Right cardiac atrium (tissue), 5 donors: Measurements from ENCODE around the gene PACSIN1. TPM values are rescaled to one million over a fixed set of nuclear protein-coding genes. Genes with fewer than 3 reads are reported as not detected.

Experiments used
- ATAC-seq, 2 donors: fragments of 200-7000 bp; cut with Tn5 transposase; one replicate each; pipeline versions ENCODE4 v1.8.0 to v1.9.1; 2020; ENCODE audit warnings: moderate library complexity in 2 of 2, mild to moderate bottlenecking in 1 of 2
- DNase-seq, 3 donors: peaks; one replicate each; pipeline ENCODE4 v3.0.0-alpha.2; 2020
- H3K27ac ChIP-seq: one replicate; pipeline ENCODE4 v1.5.1; 2013; ENCODE audit warnings: mild to moderate bottlenecking, low read length, control low read depth, moderate library complexity
- H3K27me3 ChIP-seq: one replicate; pipeline ENCODE4 v1.6.1; 2013; ENCODE audit not compliant: control insufficient read depth, insufficient read depth
- H3K4me1 ChIP-seq: one replicate; pipeline ENCODE4 v1.6.1; 2013; ENCODE audit warnings: low read length; ENCODE audit not compliant: control insufficient read depth, insufficient read depth
- H3K4me3 ChIP-seq: one replicate; pipeline ENCODE4 v1.5.1; 2013; ENCODE audit warnings: low read length, control low read depth
- H3K9me3 ChIP-seq: one replicate; pipeline ENCODE4 v1.6.1; 2013; ENCODE audit warnings: low read length; ENCODE audit not compliant: control insufficient read depth
- WGBS: extraction: QIAGEN DNeasy Blood & Tissue Kit; methylation state at CpG from one replicate; pipeline ENCODE4 v1.1.7; 2013; 5-methylcytosine and 5-hydroxymethylcytosine counted together
- intact Hi-C, 4 donors: fragments of 100-400 bp; cut with DNase I; formaldehyde crosslinking; loops; one replicate each; pipeline versions ENCODE4 v1.11.0 to v1.14.0; 2022 to 2023
- polyA plus RNA-seq: library from polyadenylated mRNA; stranded (reverse); fragments of 200-250 nt; gene quantifications from one replicate; pipeline ENCODE4 v1.2.3, GENCODE V29; 2013
- total RNA-seq, 4 donors: library from RNA; stranded (reverse); fragmentation: NEBNext Ultra II Directional; extraction: Animal tissue kit (Norgen Biotek cat#: 25700); gene quantifications; one replicate each; pipeline ENCODE4 v1.2.1, GENCODE V29; 2021
- donor health status: healthy with polysubstance abuse.
- donor health status: DM: no; HTN: yes; CAD: no.
- donor health status: DM: no; HTN: no; CAD: no.
- donor health status: DM: no; HTN: yes; CAD: no; lungs with severe emphysema.
- donor health status: DM: yes; HTN: yes; CAD: no.

The PACSIN1 gene
- total and polyA plus RNA-seq, 5 donors: 2.5 to 14.0 (median 10.0) TPM

GRCh38 chr6:34457742-34458735 lies 7.8 kb upstream of the PACSIN1 start:
- intact Hi-C loops: no loop called here
- WGBS: 71% methylated on average over 14 of the region's 14 CpGs
- ATAC-seq (no peak), DNase-seq (no peak)
- no peaks in the 10 kb centered on the region for H3K4me1 ChIP-seq
- H3K27ac ChIP-seq: no peak overlapping the region
- H3K27me3 ChIP-seq: no peaks in the 10 kb centered on the region
- no peak overlapping the region for H3K4me3 ChIP-seq
- no peaks in the 10 kb centered on the region for H3K9me3 ChIP-seq

- no peak for DNase-seq
- ATAC-seq: peak; percentile 40 to 50
- no peak overlapping the region for H3K27ac ChIP-seq
- 55% methylated on average over 6 of the region's 6 CpGs for WGBS
- no peak overlapping the region for H3K4me3 ChIP-seq
- no peaks in the 10 kb centered on the region for H3K27me3 ChIP-seq
- no peaks in the 10 kb centered on the region for H3K4me1 ChIP-seq
- intact Hi-C loops: loop anchor here in 3 of 4 donors (10.0 kb wide), 1 partner anchor 145 kb away; no protein-coding TSS in a partner anchor
- H3K9me3 ChIP-seq: no peaks in the 10 kb centered on the region
These were observed 5.8 kb upstream of the PACSIN1 start for GRCh38 chr6:34459899-34460593.

- Histone ChIP-seq H3K9me3 (no peaks in the 10 kb centered on the region), H3K27ac (no peak overlapping the region), H3K4me3 (no peak overlapping the region), H3K4me1 (no peaks in the 10 kb centered on the region), H3K27me3 (no peaks in the 10 kb centered on the region)
- WGBS: 89% methylated on average over 5 of the region's 5 CpGs
- intact Hi-C loops: loop anchor here in 3 of 4 donors (10.0 kb wide), 1 partner anchor 144 kb away; no protein-coding TSS in a partner anchor
- ATAC-seq: no peak
- DNase-seq: no peak
These were observed 4.9 kb upstream of the PACSIN1 start for GRCh38 chr6:34460796-34461507.

- no peaks in the 10 kb centered on the region for H3K4me1 ChIP-seq
- H3K27me3 ChIP-seq: no peaks in the 10 kb centered on the region
- peak overlapping the region; percentile 48 for H3K27ac ChIP-seq
- ATAC-seq (no peak), DNase-seq (no peak)
- intact Hi-C loops: loop anchor here in 3 of 4 donors (10.0 kb wide), 1 partner anchor 143 kb away; no protein-coding TSS in a partner anchor
- H3K4me3 ChIP-seq: no peak overlapping the region
- 54% methylated on average over 6 of the region's 6 CpGs for WGBS
- H3K9me3 ChIP-seq: no peaks in the 10 kb centered on the region
These were observed 3.9 kb upstream of the PACSIN1 start for GRCh38 chr6:34462010-34462409.

- peak overlapping the region; percentile 48 for H3K27ac ChIP-seq
- peak; percentile 88 for ATAC-seq
- peak; percentile 57 to 83 (median 73) for DNase-seq
- no peak overlapping the region for H3K4me3 ChIP-seq
- H3K9me3 ChIP-seq: no peaks in the 10 kb centered on the region
- intact Hi-C loops: loop anchor here in 3 of 4 donors (10.0 kb wide), 1 partner anchor 142 kb away; no protein-coding TSS in a partner anchor
- 17% methylated on average over 6 of the region's 6 CpGs for WGBS
- H3K27me3 ChIP-seq: no peaks in the 10 kb centered on the region
- H3K4me1 ChIP-seq: no peaks in the 10 kb centered on the region
These were observed 3.3 kb upstream of the PACSIN1 start for GRCh38 chr6:34462551-34462971.

GRCh38 chr6:34463299-34463698 lies 2.6 kb upstream of the PACSIN1 start:
- DNase-seq: no peak
- Histone ChIP-seq H3K9me3 (no peaks in the 10 kb centered on the region), H3K4me1 (no peaks in the 10 kb centered on the region), H3K27me3 (no peaks in the 10 kb centered on the region), H3K27ac (no peak overlapping the region), H3K4me3 (no peak overlapping the region)
- no peak for ATAC-seq
- WGBS: 89% methylated on average over 2 of the region's 2 CpGs
- intact Hi-C loops: loop anchor here in 3 of 4 donors (10.0 kb wide), 1 partner anchor 142 kb away; no protein-coding TSS in a partner anchor

GRCh38 chr6:34463849-34464248 lies 2.0 kb upstream of the PACSIN1 start:
- Histone ChIP-seq H3K4me3 (no peak overlapping the region), H3K27me3 (no peaks in the 10 kb centered on the region), H3K4me1 (no peaks in the 10 kb centered on the region), H3K9me3 (no peaks in the 10 kb centered on the region), H3K27ac (no peak overlapping the region)
- WGBS: 70% methylated on average over 4 of the region's 4 CpGs
- ATAC-seq (no peak), DNase-seq (no peak)
- intact Hi-C loops: loop anchor here in 3 of 4 donors (10.0 kb wide), 1 partner anchor 141 kb away; no protein-coding TSS in a partner anchor

GRCh38 chr6:34466242-34467185 lies 638 bp downstream of the PACSIN1 start:
- intact Hi-C loops: loop anchor here in 3 of 4 donors (10.0 kb wide), 1 partner anchor 138 kb away; no protein-coding TSS in a partner anchor
- Histone ChIP-seq H3K4me1 (no peaks in the 10 kb centered on the region), H3K4me3 (peak overlapping the region; percentile 30), H3K27me3 (no peaks in the 10 kb centered on the region), H3K9me3 (no peaks in the 10 kb centered on the region), H3K27ac (no peak overlapping the region)
- WGBS: 26% methylated on average over 28 of the region's 28 CpGs
- ATAC-seq (peak in 1 of 2 donors; percentile 9), DNase-seq (peak in 1 of 3 donors; percentile 65)

GRCh38 chr6:34468378-34468892 lies 2.6 kb downstream of the PACSIN1 start:
- Histone ChIP-seq H3K27ac (no peak overlapping the region), H3K27me3 (no peaks in the 10 kb centered on the region), H3K4me3 (no peak overlapping the region), H3K9me3 (no peaks in the 10 kb centered on the region), H3K4me1 (no peaks in the 10 kb centered on the region)
- intact Hi-C loops: loop anchor here in 3 of 4 donors (10.0 kb wide), 1 partner anchor 136 kb away; no protein-coding TSS in a partner anchor
- ATAC-seq (no peak), DNase-seq (peak in 1 of 3 donors; percentile 34)
- 75% methylated on average over 4 of the region's 4 CpGs for WGBS
